SH-SY5Y (cell line): ENCODE results near the gene MCF2L2.

Experiments
- GATA2 ChIP-seq: IDR thresholded peaks from 2 replicates; pipeline ENCODE4 v1.6.1; 2011; ENCODE audit warnings: mild to moderate bottlenecking, low read depth, low read length
- GATA3 ChIP-seq: IDR thresholded peaks from 2 replicates; pipeline ENCODE4 v1.6.1; 2011; ENCODE audit warnings: low read depth, mild to moderate bottlenecking, low read length, moderate library complexity

GRCh38 chr3:183275937-183276336, 152.5 kb downstream of the MCF2L2 start:
- no peak for TF ChIP-seq GATA2
- no peak for TF ChIP-seq GATA3
